Testis (tissue), 2 donors: Measurements from ENCODE around the gene HIF3A.

Source experiments
- POLR2A ChIP-seq: fragments of 450-650 bp; IDR thresholded peaks from one replicate; pipeline ENCODE4 v1.6.1; 2017; ENCODE audit warnings: antibody characterized with exemption, mild to moderate bottlenecking, moderate library complexity
- TF ChIP-seq, protein P1 (sequence below), 3 experiments: fragments of 450-650 bp in 2 of 3; fragments of 200-600 bp in 1 of 3; sonication (generic) in 1 of 3; IDR thresholded peaks; one replicate each; pipeline ENCODE4 v1.5.1; 2016 to 2019; ENCODE audit warnings: antibody characterized with exemption in 3 of 3, mild to moderate bottlenecking in 2 of 3, moderate library complexity in 1 of 3

DNA sequence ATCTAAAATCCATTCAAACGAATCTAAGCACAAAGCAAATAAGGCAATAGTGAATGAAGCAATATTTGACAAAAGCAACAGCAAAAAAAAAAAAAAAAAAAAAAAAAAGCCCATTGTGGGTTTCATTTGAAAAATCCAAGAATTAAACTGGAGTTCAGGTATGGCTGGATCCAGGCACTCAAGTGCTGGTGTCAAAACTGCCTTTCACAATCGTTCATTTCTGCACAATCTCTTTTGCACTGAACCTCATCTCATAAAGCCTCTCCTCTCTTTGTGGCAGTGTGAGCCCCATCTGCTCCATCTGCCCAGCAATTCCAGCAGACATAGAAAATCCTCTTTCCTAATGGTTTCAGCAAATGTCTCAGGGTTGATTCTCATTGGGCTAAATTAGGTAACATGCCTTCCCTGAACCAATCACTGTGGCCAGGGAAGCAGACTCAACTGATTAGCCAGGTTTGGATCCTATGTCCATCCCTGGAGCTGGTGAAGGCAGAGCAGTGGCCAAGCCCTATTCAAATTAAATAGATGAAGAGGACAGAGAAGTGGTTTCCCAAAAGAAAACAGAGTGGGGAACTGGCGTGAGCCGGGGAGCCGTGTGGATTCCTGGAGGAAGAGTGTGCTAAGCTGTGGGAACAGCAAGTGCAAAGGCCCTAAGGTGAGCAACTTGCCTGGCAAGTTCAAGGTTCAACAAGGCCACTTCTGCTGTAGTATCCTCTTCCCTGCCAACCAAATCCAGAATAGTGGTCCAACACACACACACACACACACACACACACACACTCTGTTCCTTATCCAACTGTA lies 1.2 kb upstream of the HIF3A start:
- TF ChIP-seq, protein P1, sequence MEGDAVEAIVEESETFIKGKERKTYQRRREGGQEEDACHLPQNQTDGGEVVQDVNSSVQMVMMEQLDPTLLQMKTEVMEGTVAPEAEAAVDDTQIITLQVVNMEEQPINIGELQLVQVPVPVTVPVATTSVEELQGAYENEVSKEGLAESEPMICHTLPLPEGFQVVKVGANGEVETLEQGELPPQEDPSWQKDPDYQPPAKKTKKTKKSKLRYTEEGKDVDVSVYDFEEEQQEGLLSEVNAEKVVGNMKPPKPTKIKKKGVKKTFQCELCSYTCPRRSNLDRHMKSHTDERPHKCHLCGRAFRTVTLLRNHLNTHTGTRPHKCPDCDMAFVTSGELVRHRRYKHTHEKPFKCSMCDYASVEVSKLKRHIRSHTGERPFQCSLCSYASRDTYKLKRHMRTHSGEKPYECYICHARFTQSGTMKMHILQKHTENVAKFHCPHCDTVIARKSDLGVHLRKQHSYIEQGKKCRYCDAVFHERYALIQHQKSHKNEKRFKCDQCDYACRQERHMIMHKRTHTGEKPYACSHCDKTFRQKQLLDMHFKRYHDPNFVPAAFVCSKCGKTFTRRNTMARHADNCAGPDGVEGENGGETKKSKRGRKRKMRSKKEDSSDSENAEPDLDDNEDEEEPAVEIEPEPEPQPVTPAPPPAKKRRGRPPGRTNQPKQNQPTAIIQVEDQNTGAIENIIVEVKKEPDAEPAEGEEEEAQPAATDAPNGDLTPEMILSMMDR (IDR thresholded peaks at IDR 0.05), result no peak
- no peak for TF ChIP-seq POLR2A
